Stimulated activated naive CD8-positive, alpha-beta T cell treated with anti-CD3 and anti-CD28 coated beads, Interleukin-15, Interleukin-2, amounts not matched to agents 100 ng/mL and 50 ng/mL, for 24 hours (primary cell): Measurements from ENCODE around the gene BBS2.
A peak's percentile ranks its signal among the peaks of the same experiment; 100 is the strongest.

Experiments used
- H3K27ac Mint-ChIP-seq: one replicate; pipeline ENCODE4 v1.8.0; 2021; ENCODE audit warnings: mild to moderate bottlenecking, mixed read lengths
- H3K27me3 Mint-ChIP-seq: one replicate; pipeline ENCODE4 v1.8.0; 2021; ENCODE audit warnings: mixed read lengths
- H3K36me3 Mint-ChIP-seq: one replicate; pipeline ENCODE4 v1.8.0; 2021; ENCODE audit warnings: low read depth, mixed read lengths
- H3K4me1 Mint-ChIP-seq: one replicate; pipeline ENCODE4 v1.8.0; 2021; ENCODE audit warnings: low read depth, mixed read lengths
- H3K4me3 Mint-ChIP-seq: one replicate; pipeline ENCODE4 v1.8.0; 2021; ENCODE audit warnings: mild to moderate bottlenecking, mixed read lengths
- H3K9me3 Mint-ChIP-seq: one replicate; pipeline ENCODE4 v1.8.0; 2021; ENCODE audit warnings: mixed read lengths

BBS2 gene, protein sequence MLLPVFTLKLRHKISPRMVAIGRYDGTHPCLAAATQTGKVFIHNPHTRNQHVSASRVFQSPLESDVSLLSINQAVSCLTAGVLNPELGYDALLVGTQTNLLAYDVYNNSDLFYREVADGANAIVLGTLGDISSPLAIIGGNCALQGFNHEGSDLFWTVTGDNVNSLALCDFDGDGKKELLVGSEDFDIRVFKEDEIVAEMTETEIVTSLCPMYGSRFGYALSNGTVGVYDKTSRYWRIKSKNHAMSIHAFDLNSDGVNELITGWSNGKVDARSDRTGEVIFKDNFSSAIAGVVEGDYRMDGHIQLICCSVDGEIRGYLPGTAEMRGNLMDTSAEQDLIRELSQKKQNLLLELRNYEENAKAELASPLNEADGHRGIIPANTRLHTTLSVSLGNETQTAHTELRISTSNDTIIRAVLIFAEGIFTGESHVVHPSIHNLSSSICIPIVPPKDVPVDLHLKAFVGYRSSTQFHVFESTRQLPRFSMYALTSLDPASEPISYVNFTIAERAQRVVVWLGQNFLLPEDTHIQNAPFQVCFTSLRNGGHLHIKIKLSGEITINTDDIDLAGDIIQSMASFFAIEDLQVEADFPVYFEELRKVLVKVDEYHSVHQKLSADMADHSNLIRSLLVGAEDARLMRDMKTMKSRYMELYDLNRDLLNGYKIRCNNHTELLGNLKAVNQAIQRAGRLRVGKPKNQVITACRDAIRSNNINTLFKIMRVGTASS

GRCh38 chr16:56519459-56520250, at the start of gene BBS2:
Gene BBS2, minus strand, starts transcription at chr16:56520024. Its CDS starts 162 bp downstream, at chr16:56519862.
- Mint-ChIP-seq H3K27ac (peak within 1 kb of the TSS; percentile 62), H3K36me3 (no peaks in the 10 kb centered on the region), H3K4me3 (peak within 1 kb of the TSS; percentile 81), H3K4me1 (peaks cover 43% of the 10 kb centered on the region), H3K9me3 (no peaks in the 10 kb centered on the region), H3K27me3 (no peaks in the 10 kb centered on the region)

DNA sequence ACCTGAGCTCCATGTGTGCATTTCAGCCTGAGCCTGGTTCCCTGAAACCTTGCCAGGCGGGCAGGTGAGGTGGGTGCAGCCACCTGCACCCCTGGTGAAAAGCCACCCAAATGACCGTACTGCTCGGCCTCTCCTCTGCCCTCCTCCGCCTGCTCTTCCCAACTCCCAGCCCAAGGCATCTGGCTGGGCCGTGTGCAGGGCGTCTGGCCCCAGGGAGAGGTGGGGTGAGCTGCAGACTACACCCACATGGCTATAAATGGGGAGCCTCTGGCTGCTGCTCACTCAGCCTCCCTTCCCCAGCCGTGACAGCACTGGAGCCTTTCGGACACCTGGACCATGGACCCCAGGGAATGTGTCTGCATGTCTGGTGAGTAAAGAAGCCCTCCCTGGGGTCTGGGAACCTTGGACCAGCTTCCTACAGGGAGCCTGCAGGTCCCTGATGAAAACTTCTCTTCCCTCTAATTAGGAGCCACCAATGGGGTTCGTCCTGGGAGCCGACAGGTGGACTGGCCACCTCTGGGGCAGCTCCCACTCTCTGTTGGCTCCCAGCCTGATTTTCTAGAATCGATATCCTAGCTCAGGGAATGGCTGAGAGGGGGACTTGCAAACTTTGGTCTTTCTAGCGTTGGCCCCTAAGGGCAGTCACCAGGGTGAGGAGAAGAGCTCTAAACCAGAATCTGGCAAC, 45.1 kb upstream of the BBS2 start, which contains the start of gene MT4:
MT4 (plus strand) TSS at position 281 of the 685 bp plus-strand sequence; CDS start at position 337, 56 bp downstream.
- Mint-ChIP-seq H3K27me3 (peaks cover 7% of the 10 kb centered on the region), H3K4me3 (no peak within 1 kb of the TSS), H3K27ac (no peak within 1 kb of the TSS), H3K9me3 (no peaks in the 10 kb centered on the region), H3K4me1 (no peaks in the 10 kb centered on the region), H3K36me3 (no peaks in the 10 kb centered on the region)

GRCh38 chr16:56561126-56561525, 41.3 kb upstream of the BBS2 start:
- Mint-ChIP-seq H3K9me3 (no peaks in the 10 kb centered on the region), H3K4me1 (no peaks in the 10 kb centered on the region), H3K27me3 (peaks cover 17% of the 10 kb centered on the region), H3K4me3 (no peak overlapping the region), H3K27ac (no peak overlapping the region), H3K36me3 (no peaks in the 10 kb centered on the region)

GRCh38 chr16:56560447-56560846, 40.6 kb upstream of the BBS2 start:
- H3K36me3 Mint-ChIP-seq: no peaks in the 10 kb centered on the region
- no peaks in the 10 kb centered on the region for H3K4me1 Mint-ChIP-seq
- peaks cover 20% of the 10 kb centered on the region for H3K27me3 Mint-ChIP-seq
- H3K9me3 Mint-ChIP-seq: no peaks in the 10 kb centered on the region
- H3K4me3 Mint-ChIP-seq: no peak overlapping the region
- no peak overlapping the region for H3K27ac Mint-ChIP-seq

- no peak overlapping the region for H3K27ac Mint-ChIP-seq
- no peak overlapping the region for H3K4me3 Mint-ChIP-seq
- no peaks in the 10 kb centered on the region for H3K36me3 Mint-ChIP-seq
- H3K9me3 Mint-ChIP-seq: no peaks in the 10 kb centered on the region
- peaks cover 27% of the 10 kb centered on the region for H3K27me3 Mint-ChIP-seq
- H3K4me1 Mint-ChIP-seq: no peaks in the 10 kb centered on the region
These were observed 39.3 kb upstream of the BBS2 start for GRCh38 chr16:56559109-56559508.

- no peak overlapping the region for H3K4me3 Mint-ChIP-seq
- H3K27me3 Mint-ChIP-seq: peaks cover 32% of the 10 kb centered on the region
- H3K9me3 Mint-ChIP-seq: no peaks in the 10 kb centered on the region
- H3K4me1 Mint-ChIP-seq: no peaks in the 10 kb centered on the region
- H3K27ac Mint-ChIP-seq: no peak overlapping the region
- no peaks in the 10 kb centered on the region for H3K36me3 Mint-ChIP-seq
These were observed 38.4 kb upstream of the BBS2 start for GRCh38 chr16:56558024-56558747.

- no peak overlapping the region for H3K27ac Mint-ChIP-seq
- H3K36me3 Mint-ChIP-seq: no peaks in the 10 kb centered on the region
- H3K9me3 Mint-ChIP-seq: no peaks in the 10 kb centered on the region
- H3K4me1 Mint-ChIP-seq: peaks cover 6% of the 10 kb centered on the region
- H3K4me3 Mint-ChIP-seq: no peak overlapping the region
- peaks cover 23% of the 10 kb centered on the region for H3K27me3 Mint-ChIP-seq
These were observed 34.6 kb upstream of the BBS2 start for GRCh38 chr16:56554441-56554840.

- Mint-ChIP-seq H3K27me3 (peaks cover 17% of the 10 kb centered on the region), H3K4me1 (peaks cover 19% of the 10 kb centered on the region)
These were observed 32.2 kb upstream of the BBS2 start for GRCh38 chr16:56551796-56552738.

GRCh38 chr16:56549744-56550385, 30.0 kb upstream of the BBS2 start:
- H3K27ac Mint-ChIP-seq: no peak overlapping the region
- no peaks in the 10 kb centered on the region for H3K9me3 Mint-ChIP-seq
- H3K4me1 Mint-ChIP-seq: peaks cover 19% of the 10 kb centered on the region
- peaks cover 12% of the 10 kb centered on the region for H3K27me3 Mint-ChIP-seq
- no peak overlapping the region for H3K4me3 Mint-ChIP-seq
- H3K36me3 Mint-ChIP-seq: no peaks in the 10 kb centered on the region

More at GRCh38 chr16:56551796-56552738, 32.2 kb upstream of the BBS2 start:
- Mint-ChIP-seq H3K27ac (no peak overlapping the region), H3K36me3 (no peaks in the 10 kb centered on the region), H3K4me3 (no peak overlapping the region), H3K9me3 (no peaks in the 10 kb centered on the region)

DNA sequence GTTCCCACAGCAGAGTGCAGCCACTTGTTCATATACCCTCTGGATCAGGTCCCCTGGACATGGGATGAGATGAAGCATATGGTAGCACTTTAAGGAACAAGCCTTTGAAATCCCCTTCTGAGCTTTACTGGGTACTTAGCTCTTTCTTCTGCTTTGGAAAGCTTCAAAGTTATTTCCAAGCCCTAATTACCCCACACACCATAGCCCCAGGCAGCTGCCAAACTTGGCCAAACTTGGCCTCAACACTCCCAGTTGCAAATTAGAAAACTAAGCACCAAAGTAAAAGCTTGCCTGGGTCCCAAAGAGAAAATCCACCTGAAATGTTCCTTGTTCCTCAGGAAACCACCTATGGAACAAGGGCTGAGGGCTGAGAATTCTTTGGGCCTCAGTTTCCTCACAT, 29.3 kb upstream of the BBS2 start:
- H3K9me3 Mint-ChIP-seq: no peaks in the 10 kb centered on the region
- peaks cover 19% of the 10 kb centered on the region for H3K4me1 Mint-ChIP-seq
- H3K27ac Mint-ChIP-seq: no peak overlapping the region
- H3K36me3 Mint-ChIP-seq: no peaks in the 10 kb centered on the region
- H3K4me3 Mint-ChIP-seq: no peak overlapping the region
- peaks cover 6% of the 10 kb centered on the region for H3K27me3 Mint-ChIP-seq

DNA sequence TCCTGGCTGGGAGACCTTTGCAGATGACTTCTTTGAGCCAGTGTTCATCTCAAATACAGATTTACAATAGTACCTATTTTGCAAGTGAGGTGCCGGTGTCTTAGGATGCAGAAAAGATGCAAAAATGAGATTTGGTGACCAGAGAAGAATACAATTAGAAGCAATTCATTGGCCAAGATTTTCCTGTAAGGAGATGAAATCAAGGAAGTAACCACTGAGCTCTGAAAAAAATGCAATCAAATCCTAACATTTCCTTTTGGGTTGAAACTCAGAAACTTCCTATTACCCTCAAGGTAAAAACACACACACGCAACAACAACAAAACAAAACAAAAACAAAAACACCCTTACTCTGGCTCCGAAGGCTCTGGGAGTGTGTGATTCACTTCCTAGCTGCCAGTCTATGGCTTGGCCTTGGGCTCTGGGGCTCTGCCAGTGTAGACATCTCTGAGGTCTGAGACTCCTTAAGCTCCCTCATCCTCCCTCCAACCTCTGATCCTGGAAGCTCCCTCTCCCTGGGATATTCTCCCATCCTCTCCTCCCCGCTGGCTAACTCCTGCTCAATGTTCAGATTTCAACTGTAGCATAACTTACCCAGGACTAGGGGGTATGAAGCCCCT, 28.2 kb upstream of the BBS2 start:
- Mint-ChIP-seq H3K36me3 (no peaks in the 10 kb centered on the region), H3K27me3 (no peaks in the 10 kb centered on the region), H3K9me3 (no peaks in the 10 kb centered on the region), H3K4me3 (no peak overlapping the region), H3K27ac (no peak overlapping the region), H3K4me1 (peaks cover 19% of the 10 kb centered on the region)

GRCh38 chr16:56547120-56547948, 27.5 kb upstream of the BBS2 start:
- H3K4me1 Mint-ChIP-seq: peaks cover 19% of the 10 kb centered on the region
- H3K4me3 Mint-ChIP-seq: no peak overlapping the region
- H3K27ac Mint-ChIP-seq: no peak overlapping the region
- H3K27me3 Mint-ChIP-seq: no peaks in the 10 kb centered on the region
- H3K9me3 Mint-ChIP-seq: no peaks in the 10 kb centered on the region
- H3K36me3 Mint-ChIP-seq: no peaks in the 10 kb centered on the region
